Mucosa of stomach (tissue), 1 donor: ENCODE results near the gene FOXN3.

ENCODE experiments used
- H3K27me3 ChIP-seq: one replicate; pipeline ENCODE4 v1.7.0; 2013; ENCODE audit warnings: mild to moderate bottlenecking, low read length; ENCODE audit not compliant: control insufficient read depth, insufficient read depth
- H3K36me3 ChIP-seq: one replicate; pipeline ENCODE4 v1.7.0; 2013; ENCODE audit warnings: low read length; ENCODE audit not compliant: control insufficient read depth, insufficient read depth
- H3K4me1 ChIP-seq: one replicate; pipeline ENCODE4 v1.7.0; 2013; ENCODE audit warnings: mild to moderate bottlenecking, low read length; ENCODE audit not compliant: control insufficient read depth, insufficient read depth
- H3K4me3 ChIP-seq: one replicate; pipeline ENCODE4 v1.7.0; 2013; ENCODE audit warnings: low read length
- H3K9ac ChIP-seq: one replicate; pipeline ENCODE4 v1.7.0; 2013; ENCODE audit warnings: mild to moderate bottlenecking, low read length, moderate library complexity
- H3K9me3 ChIP-seq: one replicate; pipeline ENCODE4 v1.7.0; 2013; ENCODE audit warnings: mild to moderate bottlenecking, low read length, moderate library complexity; ENCODE audit not compliant: control insufficient read depth
- donor health status: Pancreatic carcinoma.

FOXN3 gene

GRCh38 chr14:89327771-89328212 is 89.2 kb downstream of the FOXN3 start:
- no peaks in the 10 kb centered on the region for H3K27me3 ChIP-seq
- no peaks in the 10 kb centered on the region for H3K4me1 ChIP-seq
- no peaks in the 10 kb centered on the region for H3K9me3 ChIP-seq
- H3K36me3 ChIP-seq = no peaks in the 10 kb centered on the region
- H3K9ac ChIP-seq = no peak overlapping the region
- no peak overlapping the region for H3K4me3 ChIP-seq

- Histone ChIP-seq H3K27me3 (no peaks in the 10 kb centered on the region), H3K4me3 (no peak overlapping the region), H3K36me3 (no peaks in the 10 kb centered on the region), H3K9ac (no peak overlapping the region), H3K4me1 (no peaks in the 10 kb centered on the region), H3K9me3 (no peaks in the 10 kb centered on the region)
These were observed 91.1 kb downstream of the FOXN3 start for GRCh38 chr14:89325959-89326358.

DNA sequence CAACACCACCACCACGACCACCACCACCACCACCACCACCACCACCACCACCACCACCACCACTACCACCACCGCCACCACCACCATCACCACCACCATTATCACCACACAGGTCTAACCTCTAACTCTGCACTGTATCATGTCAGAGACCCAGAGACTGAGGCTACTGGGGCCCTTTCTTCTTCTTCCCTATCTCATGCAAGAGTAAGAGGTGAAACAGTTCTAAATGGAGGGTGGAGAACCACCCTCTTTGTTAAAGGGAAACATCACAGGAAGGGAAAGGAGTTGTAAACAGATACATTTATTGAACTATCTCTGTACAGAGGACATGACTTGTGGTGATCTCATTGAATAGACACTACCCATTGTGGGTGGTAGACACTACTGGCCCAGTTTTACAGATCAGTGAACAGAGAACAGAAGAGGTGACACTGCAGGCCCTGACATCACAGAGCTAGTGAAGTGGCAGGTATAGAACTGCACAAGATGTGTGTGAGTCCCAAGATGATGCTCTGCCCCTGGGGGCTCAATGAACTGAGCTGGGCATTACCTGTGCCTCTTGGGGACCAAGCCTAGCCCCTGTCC is 91.6 kb downstream of the FOXN3 start:
- H3K9me3 ChIP-seq = no peaks in the 10 kb centered on the region
- no peak overlapping the region for H3K9ac ChIP-seq
- no peaks in the 10 kb centered on the region for H3K36me3 ChIP-seq
- no peaks in the 10 kb centered on the region for H3K4me1 ChIP-seq
- H3K4me3 ChIP-seq = no peak overlapping the region
- no peaks in the 10 kb centered on the region for H3K27me3 ChIP-seq

DNA sequence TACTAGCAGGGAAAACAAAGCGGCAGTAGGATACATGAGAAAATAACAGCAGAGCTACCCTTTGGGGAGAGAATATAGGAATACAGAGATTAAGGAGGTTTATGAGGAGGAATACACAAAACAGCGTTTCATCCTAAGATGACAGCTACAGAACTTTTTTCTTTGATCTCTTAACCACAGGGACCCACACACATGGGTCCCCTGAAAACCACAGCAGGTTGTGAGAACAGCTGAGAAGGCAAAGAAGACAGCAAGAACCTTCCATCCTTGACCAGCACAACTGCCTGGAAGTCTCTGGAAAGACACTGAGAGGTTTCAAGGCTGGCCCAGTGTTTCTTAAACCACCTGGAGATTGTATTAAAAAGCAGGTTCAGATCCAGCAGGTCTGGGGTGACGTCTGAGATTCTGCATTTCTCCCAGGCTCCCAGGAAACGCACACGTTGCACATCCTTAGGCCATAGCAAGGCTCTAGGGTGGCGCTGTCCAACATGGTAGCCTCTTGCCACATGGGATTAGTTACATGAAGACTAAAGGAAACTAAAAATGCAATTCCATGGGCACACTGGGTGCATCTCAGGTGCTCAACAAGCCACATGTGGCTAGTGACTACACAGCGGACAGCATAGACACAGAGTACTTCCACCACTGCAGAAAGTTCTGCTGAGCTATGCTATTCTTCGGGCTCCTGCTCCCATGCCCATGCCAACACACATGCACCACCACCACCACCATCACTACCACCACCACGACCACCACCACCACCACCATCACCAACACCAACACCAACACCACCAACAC is 92.3 kb downstream of the FOXN3 start:
- H3K27me3 ChIP-seq = no peaks in the 10 kb centered on the region
- H3K4me1 ChIP-seq = no peaks in the 10 kb centered on the region

GRCh38 chr14:89320381-89321000 is 96.5 kb downstream of the FOXN3 start:
- no peak overlapping the region for H3K9ac ChIP-seq
- no peaks in the 10 kb centered on the region for H3K27me3 ChIP-seq
- H3K36me3 ChIP-seq = no peaks in the 10 kb centered on the region
- H3K4me3 ChIP-seq = no peak overlapping the region
- H3K4me1 ChIP-seq = no peaks in the 10 kb centered on the region
- no peaks in the 10 kb centered on the region for H3K9me3 ChIP-seq

More for the DNA sequence above, 92.3 kb downstream of the FOXN3 start:
- Histone ChIP-seq H3K9ac (no peak overlapping the region), H3K9me3 (no peaks in the 10 kb centered on the region), H3K36me3 (no peaks in the 10 kb centered on the region), H3K4me3 (no peak overlapping the region)

DNA sequence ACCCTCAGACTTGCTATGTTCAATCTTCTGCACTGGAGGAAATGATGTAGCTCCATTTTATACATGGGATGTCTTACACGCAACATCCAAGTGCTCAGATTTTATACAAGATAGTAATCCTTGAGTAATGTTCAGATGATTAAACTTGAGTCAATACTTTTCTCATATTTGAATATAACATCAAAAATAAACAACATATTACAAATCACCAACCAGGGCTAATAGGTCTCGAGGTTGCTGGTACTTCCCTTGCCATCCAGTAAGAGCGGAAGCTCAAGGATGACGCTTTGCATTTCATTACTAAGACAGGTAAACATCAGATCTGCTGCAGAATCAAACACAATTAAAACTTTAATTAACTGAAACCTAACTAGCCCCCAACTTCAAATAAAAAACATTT is 97.3 kb downstream of the FOXN3 start:
- Histone ChIP-seq H3K9ac (no peak overlapping the region), H3K4me1 (no peaks in the 10 kb centered on the region), H3K9me3 (no peaks in the 10 kb centered on the region), H3K4me3 (no peak overlapping the region), H3K27me3 (no peaks in the 10 kb centered on the region), H3K36me3 (no peaks in the 10 kb centered on the region)

DNA sequence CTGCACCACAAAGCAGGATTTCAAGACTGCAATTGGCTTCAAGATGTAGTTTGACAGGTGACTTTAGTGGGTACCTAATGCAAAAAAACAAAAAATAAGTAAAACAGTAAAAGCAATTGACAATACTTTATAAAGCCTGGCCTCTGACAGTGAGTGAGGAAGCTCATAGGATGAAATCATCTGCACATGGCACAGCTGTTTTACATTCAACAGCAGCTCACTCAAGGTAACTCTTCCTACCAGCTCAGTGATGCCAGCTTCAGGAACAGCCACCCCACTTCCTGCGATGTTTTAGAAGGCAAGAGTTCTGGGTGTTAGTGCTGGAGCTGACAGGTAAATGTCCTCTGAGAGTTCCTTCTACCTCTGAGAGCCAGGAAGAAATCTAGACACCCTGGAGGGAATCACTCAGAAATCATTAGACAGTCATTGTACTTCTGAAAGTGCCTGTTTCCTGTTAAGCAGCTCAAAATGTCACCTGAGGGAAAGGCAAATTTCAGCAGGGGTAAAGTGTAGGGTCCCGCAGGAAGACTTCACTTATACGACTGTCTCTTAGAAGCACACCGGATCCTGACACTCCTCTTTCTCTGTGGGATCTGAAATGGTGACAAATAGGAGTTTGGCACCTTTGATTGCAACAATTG is 99.9 kb downstream of the FOXN3 start:
- Histone ChIP-seq H3K9ac (no peak overlapping the region), H3K9me3 (no peaks in the 10 kb centered on the region), H3K4me1 (no peaks in the 10 kb centered on the region), H3K36me3 (no peaks in the 10 kb centered on the region), H3K27me3 (no peaks in the 10 kb centered on the region), H3K4me3 (no peak overlapping the region)

DNA sequence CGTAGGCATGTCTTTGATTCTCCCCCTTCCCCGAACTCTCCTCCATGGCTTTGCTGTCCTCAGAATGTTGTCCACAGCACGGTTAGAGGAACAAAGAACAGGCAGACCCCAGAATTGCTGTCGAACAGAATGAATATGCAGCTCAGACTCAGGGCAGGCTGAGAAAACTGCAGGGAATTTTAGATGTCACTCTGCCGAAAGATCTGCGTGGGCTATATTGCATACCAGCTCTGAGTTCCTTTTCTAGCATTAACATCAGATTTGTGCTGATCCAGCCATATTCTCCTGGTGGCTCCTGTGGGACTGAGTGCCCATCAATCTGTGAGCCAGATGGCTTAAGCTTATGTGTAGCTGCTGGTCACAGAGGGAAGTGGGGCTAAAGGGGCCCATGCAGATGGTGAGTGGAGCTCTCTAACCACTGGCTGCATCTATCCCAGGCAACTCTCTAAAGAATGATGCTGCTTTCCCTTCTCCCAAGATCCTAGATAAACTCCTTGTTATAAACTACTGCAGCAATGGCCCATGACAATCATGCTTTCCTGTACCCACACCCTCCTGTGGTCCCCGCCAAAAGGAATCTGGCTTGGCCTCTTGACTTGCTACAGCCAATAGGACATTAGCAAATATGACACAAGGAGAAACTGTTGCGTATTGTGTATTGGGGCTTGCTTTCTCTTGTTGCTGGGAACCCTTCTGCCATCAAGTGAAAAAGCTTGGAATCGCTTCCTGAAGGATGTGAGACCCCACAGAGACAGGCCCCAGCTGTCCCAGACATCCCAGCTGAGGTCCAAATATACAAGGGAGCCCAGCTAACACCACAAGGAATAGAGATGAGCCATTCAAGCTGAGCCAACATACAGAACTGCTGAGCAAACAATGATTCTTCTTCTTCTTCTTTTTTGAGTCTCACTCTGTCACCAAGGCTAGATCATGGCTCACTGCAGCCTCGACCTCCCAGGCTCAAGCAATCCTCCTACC is 101.3 kb downstream of the FOXN3 start:
- Histone ChIP-seq H3K4me3 (no peak overlapping the region), H3K27me3 (no peaks in the 10 kb centered on the region), H3K9ac (no peak overlapping the region), H3K4me1 (no peaks in the 10 kb centered on the region), H3K36me3 (no peaks in the 10 kb centered on the region), H3K9me3 (no peaks in the 10 kb centered on the region)

GRCh38 chr14:89314274-89314673 is 102.8 kb downstream of the FOXN3 start:
- Histone ChIP-seq H3K9me3 (no peaks in the 10 kb centered on the region), H3K9ac (no peak overlapping the region), H3K36me3 (no peaks in the 10 kb centered on the region), H3K27me3 (no peaks in the 10 kb centered on the region), H3K4me1 (no peaks in the 10 kb centered on the region), H3K4me3 (no peak overlapping the region)

- no peak overlapping the region for H3K9ac ChIP-seq
- no peaks in the 10 kb centered on the region for H3K27me3 ChIP-seq
- H3K9me3 ChIP-seq = no peaks in the 10 kb centered on the region
- no peaks in the 10 kb centered on the region for H3K36me3 ChIP-seq
- H3K4me3 ChIP-seq = no peak overlapping the region
- H3K4me1 ChIP-seq = peaks cover 8% of the 10 kb centered on the region
These were observed 104.1 kb downstream of the FOXN3 start for GRCh38 chr14:89312932-89313331.

DNA sequence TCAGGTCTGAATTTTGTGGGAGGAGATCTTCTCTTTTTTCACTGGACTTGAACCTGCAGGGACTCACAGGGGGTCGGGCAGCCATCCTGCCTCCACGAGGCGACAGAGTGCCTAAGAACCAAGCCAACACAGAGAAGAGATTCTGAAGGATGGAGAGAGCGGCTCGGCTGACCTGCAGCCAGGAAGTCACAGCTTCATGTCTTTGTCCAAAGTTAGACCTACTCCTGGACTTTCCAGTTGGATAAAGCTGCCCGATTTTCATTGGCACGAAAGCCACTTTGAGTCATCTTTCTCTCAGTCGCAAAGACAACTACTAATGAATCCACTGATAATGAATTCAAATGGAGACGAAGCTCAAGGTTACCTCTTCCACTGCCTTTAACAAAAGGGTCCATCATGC is 106.8 kb downstream of the FOXN3 start:
- H3K9me3 ChIP-seq = no peaks in the 10 kb centered on the region
- H3K36me3 ChIP-seq = no peaks in the 10 kb centered on the region
- H3K27me3 ChIP-seq = no peaks in the 10 kb centered on the region
- H3K4me1 ChIP-seq = peaks cover 13% of the 10 kb centered on the region
- H3K4me3 ChIP-seq = no peak overlapping the region
- no peak overlapping the region for H3K9ac ChIP-seq
